ENCODE data around the gene ADI1.
A peak's percentile ranks its signal among the peaks of the same experiment; 100 is the strongest.
"Not testable (repeated sequence)": the region's sequence is repeated elsewhere in the genome, so short reads cannot be mapped to it uniquely, and the experiment has no call there.

ADI1 gene

DNA sequence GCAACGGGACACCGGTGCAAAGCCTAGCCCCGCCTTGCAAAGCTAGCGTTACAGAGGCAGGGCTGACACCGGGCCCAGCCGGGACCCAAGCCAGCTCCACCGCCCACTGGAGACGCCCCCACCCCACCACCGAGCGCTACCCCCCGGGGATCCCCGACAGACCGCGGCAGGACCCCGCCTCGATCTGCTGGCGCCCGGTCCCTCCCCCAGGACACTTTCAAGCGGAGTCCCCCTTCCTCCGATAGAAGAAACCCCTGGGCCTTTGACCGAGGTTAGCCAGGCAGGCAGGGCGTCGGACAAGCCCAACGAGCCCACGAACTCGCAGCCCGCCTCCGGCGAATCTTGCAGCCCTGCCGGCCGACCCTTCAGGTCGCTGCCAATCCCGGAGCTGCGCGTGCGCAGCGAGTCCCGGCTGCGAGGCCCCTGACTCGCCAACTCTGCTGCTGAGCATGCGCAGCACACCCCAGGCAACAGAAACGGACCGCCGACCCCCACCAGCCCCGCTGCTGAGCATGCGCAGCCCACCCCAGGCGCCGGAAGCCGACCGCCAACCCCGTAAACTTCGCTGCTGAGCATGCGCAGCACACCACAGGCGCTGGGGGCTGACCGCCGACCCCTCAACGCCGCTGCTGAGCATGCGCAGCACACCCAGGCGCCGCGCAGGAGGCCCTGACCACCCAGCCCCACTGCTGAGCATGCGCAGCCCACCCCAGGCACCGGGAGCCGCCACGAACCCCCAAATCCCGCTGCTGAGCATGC, 656 bp downstream of the ADI1 start:
- in situ Hi-C loops (cut with MboI; ENCODE audit: low sequenced_read_pairs) = no loop called here
- DNase-seq (ENCODE audit: low spot score in 2 of 2) = peak; percentile 94 to 98
- Histone ChIP-seq H3K4me1 (peaks cover 12% of the 10 kb centered on the region), H3K9me3 (no peaks in the 10 kb centered on the region; the same call in 1 of the 2 replicates), H3K27me3 (ENCODE audit: low read depth) (no peaks in the 10 kb centered on the region), H3K36me3 (replicated peaks) (no peaks in the 10 kb centered on the region; the same call in 1 of the 2 replicates), H3K4me3 (peak overlapping the region; percentile 73)

DNA sequence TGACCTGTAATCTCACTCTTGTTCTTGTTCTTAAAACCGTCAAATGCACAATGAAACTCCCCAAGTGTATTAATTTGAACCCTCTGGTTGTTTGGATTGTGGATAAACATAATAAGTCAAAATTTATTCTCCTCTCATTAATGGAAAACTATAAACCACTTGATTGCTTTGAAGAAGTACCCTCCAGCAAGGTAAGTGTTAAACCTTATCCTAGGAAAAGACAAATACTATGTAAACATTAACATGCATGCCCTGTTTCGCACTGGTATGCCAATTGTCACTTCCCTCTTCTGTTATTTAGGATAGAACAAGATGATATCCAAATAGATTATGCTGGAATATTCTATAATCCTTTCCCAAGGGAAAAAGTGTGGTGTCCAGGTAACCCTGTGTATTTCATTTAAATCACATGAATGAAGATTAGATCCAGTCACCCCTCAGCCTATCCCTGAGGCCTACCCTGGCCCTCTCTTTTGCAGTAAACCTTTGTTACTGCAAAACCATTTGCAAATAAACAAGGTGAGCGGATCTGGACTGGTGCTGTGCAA, 1.3 kb downstream of the ADI1 start:
- Histone ChIP-seq H3K4me3 (peak overlapping the region; percentile 73), H3K9me3 (no peaks in the 10 kb centered on the region; the same call in 1 of the 2 replicates), H3K4me1 (peaks cover 12% of the 10 kb centered on the region), H3K27me3 (ENCODE audit: low read depth) (no peaks in the 10 kb centered on the region), H3K36me3 (replicated peaks) (no peaks in the 10 kb centered on the region; the same call in 1 of the 2 replicates)
- in situ Hi-C loops (cut with MboI; ENCODE audit: low sequenced_read_pairs) = no loop called here
- DNase-seq (ENCODE audit: low spot score in 2 of 2) = peak in 1 of 2 experiments; percentile 50

DNA sequence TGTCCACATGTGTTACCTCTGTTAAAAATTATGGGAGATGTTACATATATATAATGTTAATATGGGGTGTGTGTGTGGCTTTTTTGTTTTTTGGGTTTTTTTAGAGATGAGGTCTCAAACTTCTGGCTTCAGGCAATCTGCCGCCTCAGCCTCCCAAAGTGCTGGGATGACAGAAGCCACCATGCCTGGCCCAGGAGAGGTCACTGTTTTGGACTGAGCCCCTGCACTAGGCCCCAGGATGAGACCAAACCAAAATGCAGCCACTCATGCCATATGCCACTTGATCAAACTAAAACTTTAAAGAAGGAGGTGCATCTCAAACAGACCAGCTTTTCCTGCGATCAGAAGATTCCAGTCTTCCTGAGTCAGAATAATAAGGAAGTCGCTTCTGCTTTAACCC, 2.5 kb downstream of the ADI1 start:
- Histone ChIP-seq H3K36me3 (replicated peaks) (no peaks in the 10 kb centered on the region; the same call in 1 of the 2 replicates), H3K4me3 (no peak overlapping the region), H3K4me1 (peaks cover 12% of the 10 kb centered on the region), H3K27me3 (ENCODE audit: low read depth) (no peaks in the 10 kb centered on the region), H3K9me3 (no peaks in the 10 kb centered on the region; the same call in 1 of the 2 replicates)
- DNase-seq (ENCODE audit: low spot score in 2 of 2) = no peak
- in situ Hi-C loops (cut with MboI; ENCODE audit: low sequenced_read_pairs) = no loop called here

DNA sequence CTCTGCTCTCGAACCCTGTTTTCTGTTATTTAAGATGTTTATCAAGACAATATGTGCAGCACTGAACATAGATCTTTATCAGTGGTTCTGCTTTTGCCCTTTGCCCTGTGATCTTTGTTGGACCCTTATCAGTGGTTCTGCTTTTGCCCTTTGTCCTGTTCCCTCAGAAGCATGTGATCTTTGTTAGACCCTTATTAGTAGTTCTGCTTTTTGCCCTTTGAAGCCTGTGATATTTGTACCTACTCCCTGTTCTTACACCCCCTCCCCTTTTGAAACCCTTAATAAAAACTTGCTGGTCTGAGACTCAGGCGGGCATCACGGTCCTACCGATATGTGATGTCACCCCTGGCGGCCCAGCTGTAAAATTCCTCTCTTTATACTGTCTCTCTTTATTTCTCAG, 3.9 kb downstream of the ADI1 start:
- DNase-seq (ENCODE audit: low spot score in 2 of 2); in situ Hi-C loops (cut with MboI; ENCODE audit: low sequenced_read_pairs); H3K4me3 ChIP-seq; H3K9me3 ChIP-seq; H3K27me3 ChIP-seq (ENCODE audit: low read depth); H3K36me3 ChIP-seq (replicated peaks): not testable (repeated sequence)
- peaks cover 12% of the 10 kb centered on the region for H3K4me1 ChIP-seq

DNA sequence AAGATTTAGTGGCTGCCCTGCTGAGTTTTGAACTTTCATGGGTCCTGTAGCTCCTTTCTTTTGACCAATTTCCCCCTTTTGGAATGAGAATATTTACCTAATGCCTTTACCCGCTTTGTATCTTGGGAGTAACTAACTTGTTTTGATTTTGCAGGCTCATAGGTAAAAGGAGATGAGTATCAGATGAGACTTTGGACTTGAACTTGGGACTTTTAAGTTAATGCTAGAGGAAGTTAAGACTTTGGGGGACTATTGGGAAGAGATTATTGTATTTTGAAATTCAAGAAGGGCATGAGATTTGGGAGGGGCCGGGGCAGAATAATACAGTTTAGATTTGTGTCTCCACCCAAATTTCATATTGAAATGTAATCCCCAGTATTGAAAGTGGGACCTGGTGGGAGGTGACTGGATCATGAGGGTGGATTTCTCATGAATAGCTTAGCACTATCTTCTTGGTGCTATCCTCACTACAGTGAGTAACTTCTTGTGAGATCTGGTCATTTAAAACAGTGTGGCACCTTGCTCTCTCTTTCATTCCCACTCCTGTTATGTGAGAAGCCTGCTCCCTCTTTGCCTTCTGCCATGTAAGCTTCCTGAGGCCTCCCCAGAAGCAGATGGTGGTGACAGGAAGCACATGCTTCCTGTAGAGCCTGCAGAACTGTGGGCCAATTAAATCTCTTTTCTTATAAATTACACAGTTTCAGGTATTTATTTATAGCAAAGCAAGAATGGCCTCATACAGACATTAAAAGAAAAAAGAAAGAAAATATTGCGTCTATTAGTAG, 6.1 kb downstream of the ADI1 start:
- no peaks in the 10 kb centered on the region for H3K27me3 ChIP-seq (ENCODE audit: low read depth)
- H3K4me1 ChIP-seq = peaks cover 5% of the 10 kb centered on the region
- H3K4me3 ChIP-seq = no peak overlapping the region
- no peaks in the 10 kb centered on the region; the same call in 1 of the 2 replicates for H3K9me3 ChIP-seq
- H3K36me3 ChIP-seq (replicated peaks) = peaks cover 8% of the 10 kb centered on the region; the same call in 1 of the 2 replicates
- no peak for DNase-seq (ENCODE audit: low spot score in 2 of 2)
- in situ Hi-C loops (cut with MboI; ENCODE audit: low sequenced_read_pairs) = no loop called here

DNA sequence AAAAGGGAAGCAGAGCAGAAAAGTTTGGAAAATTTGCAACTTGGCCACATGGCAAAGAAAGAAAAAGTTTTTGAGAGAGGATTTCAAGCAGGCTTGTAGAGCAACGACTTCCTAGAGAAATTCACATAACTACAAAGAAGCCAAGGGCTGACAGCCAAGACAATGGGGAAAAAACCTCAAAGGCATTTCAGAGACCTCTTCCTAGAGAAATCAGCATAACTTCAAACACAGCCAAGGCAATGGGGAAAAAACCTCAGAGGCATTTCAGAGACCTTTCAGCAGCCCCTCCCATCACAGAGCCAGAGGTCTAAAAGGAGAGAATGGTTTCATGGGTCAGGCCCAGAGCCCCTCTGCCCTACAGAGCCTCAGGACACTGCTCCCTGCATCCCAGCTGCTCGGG, 7.2 kb downstream of the ADI1 start:
- in situ Hi-C loops (cut with MboI; ENCODE audit: low sequenced_read_pairs) = no loop called here

DNA sequence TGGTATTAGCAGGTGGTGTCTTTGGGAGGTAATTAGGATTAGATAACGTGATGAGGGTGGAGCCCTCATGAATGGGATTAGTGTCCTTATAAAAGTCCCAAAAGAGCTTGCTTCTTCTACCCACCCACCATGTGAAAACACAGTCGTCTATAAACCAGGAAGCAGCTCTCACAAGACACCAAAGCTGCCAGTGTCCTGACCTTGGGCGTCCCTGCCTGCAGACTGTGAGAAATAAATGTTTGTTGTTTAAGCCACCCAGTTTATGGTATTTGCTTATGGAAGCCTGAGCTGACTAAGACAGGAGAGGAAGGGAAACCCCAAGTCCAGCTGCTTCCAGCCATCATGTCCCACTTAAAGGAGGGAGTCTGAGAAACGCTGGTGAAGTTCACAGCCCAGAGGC, 13.6 kb downstream of the ADI1 start:
- no peaks in the 10 kb centered on the region; the same call in 1 of the 2 replicates for H3K4me1 ChIP-seq
- H3K4me3 ChIP-seq = no peak overlapping the region
- no peak for DNase-seq (ENCODE audit: low spot score in 2 of 2)
- in situ Hi-C loops (cut with MboI; ENCODE audit: low sequenced_read_pairs) = no loop called here
- H3K27me3 ChIP-seq (ENCODE audit: low read depth) = no peaks in the 10 kb centered on the region
- no peaks in the 10 kb centered on the region for H3K9me3 ChIP-seq
- H3K36me3 ChIP-seq (replicated peaks) = 0 out of 2 replicates have a peak, but pooled peaks cover 6% of the 10 kb centered on the region

More for the DNA sequence above, 7.2 kb downstream of the ADI1 start:
- no peak overlapping the region for H3K4me3 ChIP-seq
- H3K27me3 ChIP-seq (ENCODE audit: low read depth) = no peaks in the 10 kb centered on the region
- no peaks in the 10 kb centered on the region for H3K4me1 ChIP-seq
- H3K36me3 ChIP-seq (replicated peaks) = peaks cover 8% of the 10 kb centered on the region; the same call in 1 of the 2 replicates
- DNase-seq (ENCODE audit: low spot score in 2 of 2) = no peak
- no peaks in the 10 kb centered on the region; the same call in 1 of the 2 replicates for H3K9me3 ChIP-seq

DNA sequence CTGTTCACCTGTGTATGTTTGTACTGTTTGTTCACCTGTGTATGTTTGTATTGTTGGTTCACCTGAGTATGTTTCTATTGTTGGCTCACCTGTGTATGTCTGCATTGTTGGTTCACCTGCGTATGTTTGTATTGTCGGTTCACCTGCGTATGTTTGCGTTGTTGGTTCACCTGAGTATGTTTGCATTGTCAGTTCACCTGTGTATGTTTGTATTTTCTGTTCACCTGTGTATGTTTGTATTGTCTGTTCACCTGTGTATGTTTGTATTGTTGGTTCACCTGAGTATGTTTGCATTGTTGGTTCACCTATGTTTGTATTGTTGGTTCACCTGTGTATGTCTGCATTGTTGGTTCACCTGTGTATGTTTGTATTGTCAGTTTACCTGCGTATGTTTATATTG, 14.6 kb downstream of the ADI1 start:
- no peaks in the 10 kb centered on the region for H3K27me3 ChIP-seq (ENCODE audit: low read depth)
- H3K4me3 ChIP-seq = no peak overlapping the region
- H3K36me3 ChIP-seq (replicated peaks) = 0 out of 2 replicates have a peak, but pooled peaks cover 3% of the 10 kb centered on the region
- no peaks in the 10 kb centered on the region; the same call in 1 of the 2 replicates for H3K4me1 ChIP-seq
- in situ Hi-C loops (cut with MboI; ENCODE audit: low sequenced_read_pairs) = no loop called here
- no peaks in the 10 kb centered on the region for H3K9me3 ChIP-seq
- no peak for DNase-seq (ENCODE audit: low spot score in 2 of 2)

DNA sequence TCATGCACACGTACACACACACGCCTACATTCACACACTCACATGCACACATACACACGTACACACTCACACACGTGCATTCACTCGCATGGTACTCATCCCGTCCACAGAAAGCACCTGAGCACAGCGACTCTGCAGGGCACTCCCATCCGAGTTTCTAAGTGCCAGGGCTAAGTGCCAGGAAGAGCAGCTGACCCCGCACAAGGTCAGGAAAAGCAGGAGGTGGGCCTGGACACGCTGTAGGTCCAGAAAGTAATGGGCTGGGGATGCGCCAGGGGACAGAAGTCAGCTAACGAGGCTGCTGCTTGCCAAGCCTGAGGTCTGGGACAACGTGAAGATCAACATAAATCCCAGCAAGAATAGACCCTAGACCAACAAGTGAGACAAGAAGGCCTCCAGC, 15.8 kb downstream of the ADI1 start:
- no peaks in the 10 kb centered on the region for H3K27me3 ChIP-seq (ENCODE audit: low read depth)
- in situ Hi-C loops (cut with MboI; ENCODE audit: low sequenced_read_pairs) = no loop called here
- peaks cover 3% of the 10 kb centered on the region; the same call in 1 of the 2 replicates for H3K36me3 ChIP-seq (replicated peaks)
- no peak overlapping the region for H3K4me3 ChIP-seq
- no peaks in the 10 kb centered on the region; the same call in 1 of the 2 replicates for H3K4me1 ChIP-seq
- H3K9me3 ChIP-seq = no peaks in the 10 kb centered on the region
- no peak for DNase-seq (ENCODE audit: low spot score in 2 of 2)

DNA sequence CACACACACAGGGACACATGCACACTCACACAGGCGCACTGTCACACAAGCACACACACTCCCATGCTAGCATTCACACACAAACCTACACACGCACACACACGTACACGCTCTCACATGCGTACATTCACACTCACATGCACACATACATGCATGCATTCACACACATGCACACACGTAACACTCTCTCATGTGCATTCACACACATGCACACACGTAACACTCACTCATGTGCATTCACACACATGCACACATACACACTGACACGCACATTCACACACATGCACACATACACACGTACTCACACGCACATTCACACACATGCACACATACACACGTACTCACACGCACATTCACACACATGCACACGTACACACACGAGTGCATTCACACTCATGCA, 16.3 kb downstream of the ADI1 start:
- Histone ChIP-seq H3K9me3 (no peaks in the 10 kb centered on the region), H3K27me3 (ENCODE audit: low read depth) (no peaks in the 10 kb centered on the region), H3K4me3 (no peak overlapping the region), H3K36me3 (replicated peaks) (peaks cover 3% of the 10 kb centered on the region; the same call in 1 of the 2 replicates), H3K4me1 (no peaks in the 10 kb centered on the region; the same call in 1 of the 2 replicates)
- in situ Hi-C loops (cut with MboI; ENCODE audit: low sequenced_read_pairs) = no loop called here
- no peak for DNase-seq (ENCODE audit: low spot score in 2 of 2)

DNA sequence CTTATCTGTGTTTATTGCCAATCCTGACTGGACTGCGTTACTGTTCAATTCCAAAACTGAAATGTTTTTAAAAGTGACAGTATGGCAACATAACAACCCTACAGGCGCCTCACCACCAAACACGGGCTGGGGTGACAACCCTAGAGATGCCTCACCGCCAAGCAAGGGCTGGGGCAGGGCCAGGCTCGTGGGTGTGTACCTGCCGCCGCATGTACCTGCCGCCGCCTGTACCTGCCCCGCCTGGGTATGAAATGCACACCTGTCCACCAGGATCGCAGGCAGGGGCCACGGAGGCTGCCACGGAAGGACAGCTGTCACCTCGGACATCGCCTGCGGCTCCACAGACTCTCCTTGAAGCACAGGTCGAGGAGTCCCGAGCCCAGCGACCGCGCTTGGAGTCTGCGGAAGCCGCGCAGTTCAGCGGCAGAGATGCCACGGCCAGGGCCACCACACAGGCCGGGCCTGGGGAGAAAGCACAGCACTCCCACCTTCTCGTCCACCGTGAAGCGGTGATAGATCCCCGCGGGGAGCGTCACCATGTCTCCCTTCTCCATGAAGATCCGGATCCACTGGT, 18.9 kb downstream of the ADI1 start:
- no peak for DNase-seq (ENCODE audit: low spot score in 2 of 2)
- H3K27me3 ChIP-seq (ENCODE audit: low read depth) = no peaks in the 10 kb centered on the region
- no peaks in the 10 kb centered on the region for H3K9me3 ChIP-seq
- no peaks in the 10 kb centered on the region; the same call in 1 of the 2 replicates for H3K36me3 ChIP-seq (replicated peaks)
- H3K4me3 ChIP-seq = no peak overlapping the region
- no peaks in the 10 kb centered on the region; the same call in 1 of the 2 replicates for H3K4me1 ChIP-seq
- in situ Hi-C loops (cut with MboI; ENCODE audit: low sequenced_read_pairs) = no loop called here

DNA sequence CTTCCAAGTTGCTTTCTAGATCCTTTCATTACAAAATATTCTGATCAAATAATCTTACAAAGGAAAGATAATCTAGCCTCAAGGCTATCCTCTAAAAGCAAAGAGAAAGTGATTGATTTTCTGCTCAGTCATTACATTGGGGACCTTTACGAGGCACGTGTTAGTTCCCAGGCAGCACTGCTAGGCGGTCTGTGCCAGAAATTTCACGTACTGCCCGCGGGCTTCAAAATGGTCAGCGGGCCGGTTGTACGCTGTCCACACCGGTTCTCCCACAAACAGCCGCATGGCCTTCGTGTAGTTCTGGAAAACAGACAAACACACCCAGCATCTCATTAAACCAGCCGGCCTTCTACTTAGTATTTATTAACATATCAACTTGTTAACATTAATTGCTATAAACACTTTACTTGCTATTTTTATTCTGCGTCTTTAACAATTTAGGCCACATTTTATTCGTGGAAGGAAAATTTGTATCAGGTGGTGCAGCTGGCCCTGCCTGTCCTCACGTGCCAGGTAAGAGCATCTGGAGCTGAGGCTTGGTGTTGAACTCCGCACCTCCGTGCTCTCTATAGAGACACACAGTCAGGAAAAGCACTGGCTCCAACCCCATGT, 20.4 kb downstream of the ADI1 start:
- H3K4me3 ChIP-seq = no peak overlapping the region
- in situ Hi-C loops (cut with MboI; ENCODE audit: low sequenced_read_pairs) = no loop called here
- H3K4me1 ChIP-seq = no peaks in the 10 kb centered on the region
- H3K27me3 ChIP-seq (ENCODE audit: low read depth) = no peaks in the 10 kb centered on the region
- no peaks in the 10 kb centered on the region for H3K9me3 ChIP-seq
- no peaks in the 10 kb centered on the region; the same call in 1 of the 2 replicates for H3K36me3 ChIP-seq (replicated peaks)
- DNase-seq (ENCODE audit: low spot score in 2 of 2) = no peak

DNA sequence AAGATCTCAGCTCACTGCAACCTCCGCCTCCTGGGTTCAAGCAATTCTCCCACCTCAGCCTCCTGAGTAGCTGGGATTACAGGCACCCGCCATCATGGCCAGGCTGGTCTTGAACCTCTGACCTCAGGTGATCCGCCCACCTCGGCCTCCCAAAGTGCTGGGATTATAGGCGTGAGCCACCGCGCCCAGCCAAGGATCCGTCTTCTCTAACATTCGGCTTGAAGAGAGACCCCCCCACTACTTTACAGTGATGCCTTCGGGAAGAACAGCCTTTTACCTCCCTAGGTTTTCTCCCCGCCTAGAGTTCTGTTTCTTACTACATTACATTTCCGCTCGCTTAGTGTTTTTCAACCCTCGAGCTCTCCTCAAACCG, 22.6 kb downstream of the ADI1 start:
- H3K27me3 ChIP-seq (ENCODE audit: low read depth); in situ Hi-C loops (cut with MboI; ENCODE audit: low sequenced_read_pairs); H3K4me1 ChIP-seq; DNase-seq (ENCODE audit: low spot score in 2 of 2); H3K36me3 ChIP-seq (replicated peaks); H3K9me3 ChIP-seq; H3K4me3 ChIP-seq: not testable (repeated sequence)

Data from HAP-1 (cell line).